GM18867 (cell line): Measurements from ENCODE around the gene ST6GALNAC2.
"Not testable (repeated sequence)": the region's sequence is repeated elsewhere in the genome, so short reads cannot be mapped to it uniquely, and the experiment has no call there.

ENCODE experiments used
- ATAC-seq: cut with Tn5 transposase; IDR thresholded peaks from one replicate; pipeline ENCODE4 v1.9.1; 2021; ENCODE audit warnings: mild to moderate bottlenecking, moderate library complexity; ENCODE audit not compliant: unreplicated experiment

Gene ST6GALNAC2

GRCh38 chr17:76542566-76542971, 43.1 kb downstream of the ST6GALNAC2 start:
- ATAC-seq, result no peak

GRCh38 chr17:76541739-76542454, 43.8 kb downstream of the ST6GALNAC2 start:
- no peak for ATAC-seq

DNA sequence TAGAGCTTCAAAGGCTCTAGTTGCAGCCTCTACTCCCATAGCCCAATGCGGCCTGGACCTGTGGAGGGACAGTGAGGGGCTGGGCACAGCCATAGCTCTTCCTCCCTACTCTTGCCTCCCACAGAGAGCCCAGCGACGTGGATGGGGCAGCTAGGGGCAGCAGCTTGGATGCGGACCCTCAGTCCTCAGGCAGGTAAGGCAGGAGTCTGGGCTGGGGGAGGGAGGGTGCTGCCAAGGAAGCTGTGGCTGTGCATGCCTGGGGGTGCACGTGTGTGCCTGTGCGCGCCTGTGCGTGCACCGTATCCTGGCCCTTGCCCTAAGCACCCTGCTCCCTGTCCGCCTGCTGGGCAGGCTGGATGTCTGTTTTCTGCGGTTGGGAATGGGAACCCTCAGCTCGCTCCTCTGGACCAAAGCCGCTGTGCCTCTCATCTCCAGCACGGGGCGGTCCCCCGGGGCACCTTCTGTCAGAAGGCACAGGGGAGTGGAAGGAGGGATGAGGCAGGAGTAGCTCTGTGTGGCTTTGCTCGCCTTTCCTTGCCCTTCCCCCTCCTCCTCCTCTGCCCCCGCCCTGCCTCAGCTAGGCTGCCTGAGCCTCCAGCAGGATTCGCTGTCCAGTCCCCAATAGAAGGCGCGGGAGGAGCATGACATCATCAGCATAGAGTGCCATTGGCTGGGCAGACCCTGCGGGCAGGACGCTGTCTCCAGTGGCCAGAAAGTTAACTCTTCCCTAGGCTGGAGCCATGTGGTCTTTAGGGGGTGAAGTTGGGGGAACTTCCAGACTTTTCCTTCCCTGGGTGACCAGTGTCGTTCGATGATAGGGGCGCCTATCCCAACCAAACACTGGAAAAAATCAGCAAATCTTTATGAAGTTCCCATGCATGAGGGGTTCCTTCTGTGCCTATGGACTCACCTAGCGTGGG, 45.0 kb downstream of the ST6GALNAC2 start:
- ATAC-seq, result no peak

GRCh38 chr17:76539631-76540271, 45.9 kb downstream of the ST6GALNAC2 start, which contains the start of gene PRCD:
Gene PRCD, plus strand, starts transcription at chr17:76540044. Its CDS starts 98 bp downstream, at chr17:76540142.
- ATAC-seq, result no peak

GRCh38 chr17:76538941-76539570, 46.6 kb downstream of the ST6GALNAC2 start:
- no peak for ATAC-seq

DNA sequence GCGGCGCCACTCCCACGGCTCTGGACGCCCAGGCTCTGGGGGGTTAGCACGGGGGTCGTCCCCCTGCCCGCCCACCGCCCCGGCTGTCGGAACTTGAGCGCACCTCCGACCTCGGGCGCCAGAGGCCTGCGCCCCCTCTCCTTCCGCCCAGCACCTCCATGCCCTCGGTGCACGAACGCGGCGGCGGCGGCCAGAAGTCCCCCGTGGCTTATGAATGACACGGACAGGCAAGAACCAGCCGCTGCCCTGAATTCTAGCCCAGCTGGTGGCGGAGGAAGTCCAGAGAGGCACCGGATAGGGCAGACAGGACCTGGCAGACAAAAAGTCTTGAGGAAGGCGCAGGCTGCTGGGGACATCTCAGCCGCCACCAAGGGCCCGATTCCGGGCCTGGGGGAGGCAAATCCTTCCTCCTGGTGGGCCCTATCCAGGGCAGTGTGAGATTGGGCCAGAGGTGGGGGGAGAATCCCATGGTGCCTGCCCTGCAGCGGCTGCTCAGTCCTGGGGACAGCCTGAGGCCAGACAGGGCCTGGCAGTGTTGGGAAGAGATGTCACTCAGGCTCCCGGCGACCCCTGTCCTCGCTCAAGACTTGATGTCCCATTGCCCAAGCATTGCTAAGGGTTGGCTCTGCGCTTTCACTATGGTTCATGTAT, 47.3 kb downstream of the ST6GALNAC2 start:
- no peak for ATAC-seq

- no peak for ATAC-seq
Observed at GRCh38 chr17:76537578-76538280, 47.9 kb downstream of the ST6GALNAC2 start, which contains the start of gene CYGB. Gene CYGB, minus strand, starts transcription at chr17:76537709. Its CDS starts 167 bp downstream, at chr17:76537542.

- no peak for ATAC-seq
Observed at GRCh38 chr17:76537288-76537577, 48.4 kb downstream of the ST6GALNAC2 start.

GRCh38 chr17:76536511-76537287, 49.0 kb downstream of the ST6GALNAC2 start:
- no peak for ATAC-seq

GRCh38 chr17:76535788-76536510, 49.7 kb downstream of the ST6GALNAC2 start:
- no peak for ATAC-seq

- ATAC-seq, result no peak
Observed at GRCh38 chr17:76534831-76535732, 50.6 kb downstream of the ST6GALNAC2 start.

GRCh38 chr17:76533640-76534359, 51.9 kb downstream of the ST6GALNAC2 start:
- ATAC-seq, result not testable (repeated sequence)

- ATAC-seq, result no peak
Observed at GRCh38 chr17:76532072-76532651, 53.5 kb downstream of the ST6GALNAC2 start.

- ATAC-seq, result no peak
Observed at GRCh38 chr17:76531486-76532038, 54.1 kb downstream of the ST6GALNAC2 start.

- no peak for ATAC-seq
Observed at GRCh38 chr17:76530811-76531485, 54.7 kb downstream of the ST6GALNAC2 start.
